HG03064 (cell line): Measurements from ENCODE around the gene NCCRP1.

Experiments used
- ATAC-seq: cut with Tn5 transposase; IDR thresholded peaks from one replicate; pipeline ENCODE4 v1.9.1; 2021; ENCODE audit warnings: low read depth; ENCODE audit not compliant: unreplicated experiment

Gene NCCRP1

GRCh38 chr19:39178296-39179006 is 18.3 kb upstream of the NCCRP1 start:
- no peak for ATAC-seq

GRCh38 chr19:39179754-39180153 is 17.0 kb upstream of the NCCRP1 start:
- no peak for ATAC-seq

DNA sequence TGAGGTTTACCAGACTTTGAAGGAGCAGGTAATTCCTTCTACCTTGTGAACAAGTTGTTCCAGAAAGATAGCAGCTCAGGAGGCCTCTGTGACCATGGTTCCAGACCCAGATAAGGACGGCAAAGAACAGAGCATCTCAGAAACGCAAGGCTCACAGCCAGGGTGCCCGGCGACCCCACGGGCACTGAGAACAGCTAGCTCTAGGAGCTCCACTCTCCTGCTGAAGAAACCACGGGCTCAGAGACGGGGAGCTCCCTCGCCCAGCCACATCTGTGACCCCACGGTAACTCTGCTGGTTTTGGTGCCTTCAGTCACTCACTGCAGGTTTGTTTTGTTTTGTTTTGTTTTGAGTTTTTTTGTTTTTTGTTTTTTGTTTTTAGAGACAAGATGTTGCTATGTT is 16.0 kb upstream of the NCCRP1 start:
- no peak for ATAC-seq

DNA sequence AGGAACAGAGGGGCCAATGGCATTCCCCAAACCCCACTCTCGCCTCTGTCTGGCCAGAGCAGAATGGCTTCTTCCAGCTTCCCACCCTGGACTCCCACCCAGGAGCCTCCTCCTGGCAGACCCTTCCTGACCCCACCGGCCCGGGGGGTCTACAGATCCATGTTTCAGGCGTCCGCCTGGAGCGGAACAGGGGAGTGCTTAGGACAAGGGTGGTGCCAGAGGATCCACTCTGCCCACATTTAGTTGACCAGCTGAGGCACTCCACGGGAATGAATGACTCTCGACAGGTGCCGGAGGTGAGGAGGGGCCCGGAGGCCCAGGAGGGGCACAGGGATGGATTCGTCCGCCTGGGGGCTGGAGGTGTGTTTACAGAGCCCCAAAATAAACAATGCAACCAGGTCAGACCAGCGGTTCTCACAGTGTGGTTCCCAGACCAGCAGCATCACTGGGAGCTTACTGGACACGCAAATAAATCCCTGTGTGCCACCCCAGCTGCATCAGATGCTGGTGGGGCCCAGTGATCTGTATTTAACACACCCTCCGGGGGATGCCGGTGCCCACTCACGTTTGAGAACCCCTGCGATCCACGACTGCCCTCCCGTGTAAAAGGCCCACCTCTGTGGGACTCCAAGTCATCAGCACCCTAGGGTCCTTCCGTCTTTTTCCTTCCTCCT is 15.1 kb upstream of the NCCRP1 start:
- ATAC-seq, result no peak

DNA sequence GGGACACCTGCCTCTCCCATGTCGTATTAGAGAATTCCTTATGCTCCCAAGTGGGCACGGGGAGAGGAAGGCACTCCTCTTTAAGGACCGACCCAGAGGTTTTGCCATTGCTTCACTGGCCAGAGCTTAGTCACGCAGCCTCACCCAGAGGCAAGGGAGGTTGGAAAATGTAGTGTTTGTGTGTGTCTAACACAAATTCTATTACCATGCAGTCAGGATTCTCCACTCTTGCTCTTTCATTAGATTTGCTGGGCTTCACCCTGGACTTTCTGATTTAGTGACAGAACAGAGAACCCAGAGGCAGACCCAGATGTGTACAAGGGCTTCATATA is 14.6 kb upstream of the NCCRP1 start:
- ATAC-seq, result no peak

DNA sequence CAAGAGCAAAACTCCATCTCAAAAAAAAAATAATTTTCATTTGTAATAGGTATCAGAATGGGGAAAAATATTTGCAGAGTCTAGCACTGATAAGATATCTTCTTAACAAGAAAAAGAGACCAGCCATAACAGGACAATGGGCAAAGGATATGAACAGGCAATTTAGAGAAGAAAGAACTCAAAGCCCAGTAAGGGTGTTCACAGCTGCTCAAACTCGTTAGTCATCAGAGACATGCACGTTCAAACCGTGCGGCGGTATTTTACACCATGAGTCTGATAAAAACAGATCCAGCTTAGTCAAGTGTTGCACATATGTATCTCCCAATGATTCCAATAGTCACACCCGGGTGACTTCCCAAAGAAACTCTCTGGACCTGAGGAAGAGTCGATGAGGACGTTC is 13.7 kb upstream of the NCCRP1 start:
- ATAC-seq, result no peak

GRCh38 chr19:39186391-39186790 is 10.4 kb upstream of the NCCRP1 start:
- no peak for ATAC-seq

GRCh38 chr19:39187552-39187943 is 9.2 kb upstream of the NCCRP1 start:
- ATAC-seq, result no peak

- no peak for ATAC-seq
Measured at GRCh38 chr19:39188960-39189359, 7.8 kb upstream of the NCCRP1 start.

DNA sequence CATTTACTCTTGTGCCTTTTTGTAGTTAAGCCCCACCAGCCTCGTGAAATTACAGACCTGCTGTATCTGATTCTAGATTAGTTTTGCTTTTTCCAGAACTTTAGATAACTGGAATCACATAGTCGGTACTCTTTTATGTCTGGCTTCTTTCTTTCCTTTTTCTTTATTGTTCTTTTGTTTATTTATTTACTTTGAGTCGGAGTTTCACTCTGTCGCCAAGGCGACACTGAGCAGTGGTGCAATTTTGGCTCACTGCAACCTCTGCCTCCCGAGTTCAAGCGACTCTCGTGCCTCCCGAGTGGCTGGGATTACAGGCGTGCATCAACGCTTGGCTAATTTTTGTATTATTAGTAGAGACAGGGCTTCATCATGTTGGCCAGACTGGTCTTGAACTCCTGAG is 6.0 kb upstream of the NCCRP1 start:
- no peak for ATAC-seq

GRCh38 chr19:39192846-39193245 is 3.9 kb upstream of the NCCRP1 start:
- ATAC-seq, result no peak

GRCh38 chr19:39193803-39194202 is 3.0 kb upstream of the NCCRP1 start:
- no peak for ATAC-seq

DNA sequence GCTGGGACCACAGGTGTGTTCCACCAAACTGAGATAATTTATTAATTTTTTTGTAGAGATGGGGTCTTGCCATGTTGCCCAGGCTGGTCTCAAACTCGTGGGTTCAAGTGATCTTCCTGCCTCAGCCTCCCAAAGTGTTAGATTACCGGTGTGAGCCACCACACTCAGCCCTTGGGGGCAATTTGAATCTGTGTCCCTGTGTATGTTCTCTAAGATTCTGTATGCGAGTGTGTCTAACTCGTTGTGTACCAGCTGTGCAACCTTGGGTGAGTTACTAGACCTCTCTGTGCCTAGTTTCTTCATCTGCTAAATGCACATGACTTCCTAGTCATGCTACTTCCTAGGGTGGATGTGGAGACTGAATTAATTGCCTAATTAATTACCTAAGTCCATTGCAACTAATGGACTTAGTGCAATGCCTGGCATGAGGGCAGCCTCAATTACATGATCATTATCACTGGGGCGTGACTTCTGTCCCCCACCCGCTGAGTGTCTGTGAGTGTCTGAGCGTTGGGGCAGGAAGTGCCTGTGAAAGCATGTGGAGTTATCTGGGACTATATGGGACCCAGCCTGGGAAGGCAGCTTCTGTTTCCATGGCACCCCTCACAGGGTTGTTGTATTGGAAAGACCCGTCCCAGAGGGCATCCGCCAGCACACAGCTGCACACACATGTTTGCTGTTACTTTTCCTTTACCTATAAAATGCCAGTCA is 1.8 kb upstream of the NCCRP1 start:
- no peak for ATAC-seq

GRCh38 chr19:39195755-39196154 is 1.0 kb upstream of the NCCRP1 start:
- no peak for ATAC-seq

- ATAC-seq, result no peak
Measured at GRCh38 chr19:39196320-39196719, 444 bp upstream of the NCCRP1 start.

GRCh38 chr19:39197808-39198207 is 1.0 kb downstream of the NCCRP1 start:
- ATAC-seq, result no peak

DNA sequence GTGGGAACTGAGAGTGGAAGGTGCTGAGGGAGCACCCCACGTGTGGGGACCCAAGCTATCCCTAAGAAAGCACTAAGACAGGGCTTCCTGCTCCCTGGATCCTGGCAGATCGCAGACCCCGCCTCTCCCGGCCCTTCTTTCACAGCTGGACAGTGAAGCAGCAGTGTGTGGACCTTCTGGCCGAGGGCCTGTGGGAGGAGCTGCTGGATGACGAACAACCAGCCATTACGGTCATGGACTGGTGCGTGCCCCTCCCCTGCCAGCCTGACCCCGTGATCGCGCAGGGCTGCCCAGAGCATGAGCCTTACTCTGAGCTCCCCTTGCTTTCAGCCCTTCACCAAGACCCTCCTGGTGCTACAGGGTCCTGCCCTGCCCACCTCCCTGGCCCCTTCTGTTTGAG is 2.3 kb downstream of the NCCRP1 start:
- no peak for ATAC-seq

- no peak for ATAC-seq
Measured at GRCh38 chr19:39200066-39200802, 3.5 kb downstream of the NCCRP1 start.

DNA sequence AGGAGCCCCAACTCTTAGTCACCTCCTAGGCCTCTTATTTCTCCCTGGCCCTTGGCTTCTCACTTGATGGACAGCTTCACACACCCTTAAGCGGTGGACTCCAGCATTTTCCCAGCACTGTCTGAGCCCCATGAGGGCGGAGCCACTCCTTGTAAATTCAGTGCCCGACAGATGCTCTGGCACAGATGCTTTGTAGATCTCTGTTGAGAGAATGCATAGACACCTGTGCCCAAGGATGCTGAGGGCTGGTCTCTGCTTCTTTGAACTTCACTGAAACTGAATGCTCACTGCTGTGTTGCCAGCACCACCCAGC is 4.0 kb downstream of the NCCRP1 start:
- no peak for ATAC-seq

DNA sequence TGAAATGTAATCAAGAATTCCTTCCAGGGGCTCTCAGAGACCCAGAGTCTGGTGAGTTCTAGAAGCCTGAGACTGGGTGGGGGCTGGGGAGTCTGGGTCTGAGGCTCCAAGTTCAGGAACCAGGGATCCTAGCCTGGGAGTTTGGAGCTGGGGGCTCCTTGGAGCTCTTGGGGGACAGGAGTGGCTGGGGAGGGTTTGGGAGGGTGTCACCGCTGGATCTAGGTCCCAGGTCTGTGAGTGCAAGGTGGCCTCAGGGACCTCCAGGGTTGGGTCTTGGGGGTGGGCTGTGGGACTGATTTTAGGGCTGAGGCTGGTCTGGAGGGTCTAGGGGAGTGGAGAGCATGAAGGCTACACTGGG is 6.2 kb downstream of the NCCRP1 start:
- ATAC-seq, result no peak
